ENCODE results near the gene VEPH1. TPM values are rescaled to one million over a fixed set of nuclear protein-coding genes. Genes with fewer than 3 reads are reported as not detected.

Gene VEPH1
- polyA plus RNA-seq, 1 experiment: 17.9 TPM

GRCh38 chr3:157276801-157277200 is 226.4 kb downstream of the VEPH1 start:
- ChIA-PET CTCF (no interaction called here), POLR2A (no interaction called here)
- H3K36me3 ChIP-seq (ENCODE audit: control insufficient read depth, insufficient read depth, low read length): no peaks in the 10 kb centered on the region
- H3K4me3 ChIP-seq (ENCODE audit: low read depth, low read length): no peak overlapping the region
- no peaks in the 10 kb centered on the region for H3K27me3 ChIP-seq (ENCODE audit: control insufficient read depth, insufficient read depth, low read length)
- no peak for TF ChIP-seq CTCF (IDR thresholded peaks at IDR 0.05; ENCODE audit: insufficient read depth, low read depth, low read length)
- DNase-seq (ENCODE audit: low read depth): no peak

GRCh38 chr3:157275832-157276231 is 227.4 kb downstream of the VEPH1 start:
- POLR2A ChIA-PET: no interaction called here
- CTCF ChIA-PET: no interaction called here
- no peak overlapping the region for H3K4me3 ChIP-seq (ENCODE audit: low read depth, low read length)
- TF ChIP-seq CTCF (IDR thresholded peaks at IDR 0.05; ENCODE audit: insufficient read depth, low read depth, low read length): no peak
- DNase-seq (ENCODE audit: low read depth): no peak
- H3K36me3 ChIP-seq (ENCODE audit: control insufficient read depth, insufficient read depth, low read length): no peaks in the 10 kb centered on the region
- H3K27me3 ChIP-seq (ENCODE audit: control insufficient read depth, insufficient read depth, low read length): no peaks in the 10 kb centered on the region; the same call in 1 of the 2 replicates

- no peak for TF ChIP-seq CTCF (IDR thresholded peaks at IDR 0.05; ENCODE audit: insufficient read depth, low read depth, low read length)
- no peaks in the 10 kb centered on the region for H3K36me3 ChIP-seq (ENCODE audit: control insufficient read depth, insufficient read depth, low read length)
- H3K27me3 ChIP-seq (ENCODE audit: control insufficient read depth, insufficient read depth, low read length): no peaks in the 10 kb centered on the region; the same call in 1 of the 2 replicates
- no peak for DNase-seq (ENCODE audit: low read depth)
- ChIA-PET CTCF (interaction anchor here (1.3 kb wide), 1 partner anchor 13 kb away, joined by 3 read pairs; no protein-coding TSS in a partner anchor), POLR2A (no interaction called here)
- no peak overlapping the region for H3K4me3 ChIP-seq (ENCODE audit: low read depth, low read length)
Measured at GRCh38 chr3:157274644-157275137, 228.5 kb downstream of the VEPH1 start.

- ChIA-PET CTCF (interaction anchor here (0.7 kb wide), 1 partner anchor 100 kb away, joined by 3 read pairs; no protein-coding TSS in a partner anchor), POLR2A (no interaction called here)
- DNase-seq (ENCODE audit: low read depth): no peak
- Histone ChIP-seq H3K27me3 (ENCODE audit: control insufficient read depth, insufficient read depth, low read length) (no peaks in the 10 kb centered on the region; the same call in 1 of the 2 replicates), H3K36me3 (ENCODE audit: control insufficient read depth, insufficient read depth, low read length) (no peaks in the 10 kb centered on the region), H3K4me3 (ENCODE audit: low read depth, low read length) (no peak overlapping the region)
- no peak for TF ChIP-seq CTCF (IDR thresholded peaks at IDR 0.05; ENCODE audit: insufficient read depth, low read depth, low read length)
Measured at GRCh38 chr3:157271283-157271882, 231.8 kb downstream of the VEPH1 start.

- TF ChIP-seq CTCF (IDR thresholded peaks at IDR 0.05; ENCODE audit: insufficient read depth, low read depth, low read length): no peak
- no peak for DNase-seq (ENCODE audit: low read depth)
- H3K36me3 ChIP-seq (ENCODE audit: control insufficient read depth, insufficient read depth, low read length): no peaks in the 10 kb centered on the region
- no peaks in the 10 kb centered on the region; the same call in 1 of the 2 replicates for H3K27me3 ChIP-seq (ENCODE audit: control insufficient read depth, insufficient read depth, low read length)
- ChIA-PET POLR2A (no interaction called here), CTCF (interaction anchor here (1.0 kb wide), 1 partner anchor 11 kb away, joined by 5 read pairs; no protein-coding TSS in a partner anchor)
- no peak overlapping the region for H3K4me3 ChIP-seq (ENCODE audit: low read depth, low read length)
Measured at GRCh38 chr3:157268026-157268425, 235.2 kb downstream of the VEPH1 start.
